HS-5 (cell line): ENCODE measurements around the gene KRTAP5-5.
"Not testable (repeated sequence)": the region's sequence is repeated elsewhere in the genome, so short reads cannot be mapped to it uniquely, and the experiment has no call there.

ENCODE experiments used
- DNase-seq: peaks from one replicate; pipeline ENCODE4 v3.0.0-alpha.2; 2012; ENCODE audit warnings: low read depth

Gene KRTAP5-5

GRCh38 chr11:1629326-1630185 lies at the start of gene KRTAP5-5:
TSS of gene KRTAP5-5 (plus strand) at chr11:1629775. CDS start at chr11:1629841, 66 bp downstream.
- no peak for DNase-seq

GRCh38 chr11:1581976-1582375 lies 47.6 kb upstream of the KRTAP5-5 start:
- DNase-seq: no peak

- not testable (repeated sequence) for DNase-seq
Measured at GRCh38 chr11:1582909-1583308, 46.7 kb upstream of the KRTAP5-5 start.

- DNase-seq: not testable (repeated sequence)
Measured at GRCh38 chr11:1584661-1585370, 44.8 kb upstream of the KRTAP5-5 start, which contains the start of gene KRTAP5-1. TSS of gene KRTAP5-1 (minus strand) at chr11:1585283. CDS start at chr11:1585249, 34 bp downstream.

- no peak for DNase-seq
Measured at GRCh38 chr11:1586699-1587098, 42.9 kb upstream of the KRTAP5-5 start.

- DNase-seq: not testable (repeated sequence)
Measured at GRCh38 chr11:1589191-1589963, 40.2 kb upstream of the KRTAP5-5 start.

- no peak for DNase-seq
Measured at GRCh38 chr11:1589996-1590395, 39.6 kb upstream of the KRTAP5-5 start.

GRCh38 chr11:1592628-1593027 lies 36.9 kb upstream of the KRTAP5-5 start:
- no peak for DNase-seq

GRCh38 chr11:1595994-1596575 lies 33.5 kb upstream of the KRTAP5-5 start:
- DNase-seq: not testable (repeated sequence)

- not testable (repeated sequence) for DNase-seq
Measured at GRCh38 chr11:1596576-1597121, 32.9 kb upstream of the KRTAP5-5 start.

GRCh38 chr11:1597331-1597993 lies 32.1 kb upstream of the KRTAP5-5 start:
- no peak for DNase-seq

- no peak for DNase-seq
Measured at GRCh38 chr11:1597994-1598380, 31.6 kb upstream of the KRTAP5-5 start, which contains the start of gene KRTAP5-2. TSS of gene KRTAP5-2 (minus strand) at chr11:1598294. CDS start at chr11:1598250, 44 bp downstream.

GRCh38 chr11:1598406-1598805 lies 31.2 kb upstream of the KRTAP5-5 start:
- not testable (repeated sequence) for DNase-seq

- DNase-seq: no peak
Measured at GRCh38 chr11:1598816-1599215, 30.8 kb upstream of the KRTAP5-5 start.

GRCh38 chr11:1600626-1601025 lies 28.9 kb upstream of the KRTAP5-5 start:
- no peak for DNase-seq

GRCh38 chr11:1601663-1602062 lies 27.9 kb upstream of the KRTAP5-5 start:
- DNase-seq: not testable (repeated sequence)

- DNase-seq: no peak
Measured at GRCh38 chr11:1603629-1604028, 25.9 kb upstream of the KRTAP5-5 start.

- no peak for DNase-seq
Measured at GRCh38 chr11:1604181-1604580, 25.4 kb upstream of the KRTAP5-5 start.

GRCh38 chr11:1604711-1605110 lies 24.9 kb upstream of the KRTAP5-5 start:
- DNase-seq: no peak

GRCh38 chr11:1605923-1606322 lies 23.7 kb upstream of the KRTAP5-5 start:
- DNase-seq: not testable (repeated sequence)
